ENCODE data around the gene CDC34.

DNA sequence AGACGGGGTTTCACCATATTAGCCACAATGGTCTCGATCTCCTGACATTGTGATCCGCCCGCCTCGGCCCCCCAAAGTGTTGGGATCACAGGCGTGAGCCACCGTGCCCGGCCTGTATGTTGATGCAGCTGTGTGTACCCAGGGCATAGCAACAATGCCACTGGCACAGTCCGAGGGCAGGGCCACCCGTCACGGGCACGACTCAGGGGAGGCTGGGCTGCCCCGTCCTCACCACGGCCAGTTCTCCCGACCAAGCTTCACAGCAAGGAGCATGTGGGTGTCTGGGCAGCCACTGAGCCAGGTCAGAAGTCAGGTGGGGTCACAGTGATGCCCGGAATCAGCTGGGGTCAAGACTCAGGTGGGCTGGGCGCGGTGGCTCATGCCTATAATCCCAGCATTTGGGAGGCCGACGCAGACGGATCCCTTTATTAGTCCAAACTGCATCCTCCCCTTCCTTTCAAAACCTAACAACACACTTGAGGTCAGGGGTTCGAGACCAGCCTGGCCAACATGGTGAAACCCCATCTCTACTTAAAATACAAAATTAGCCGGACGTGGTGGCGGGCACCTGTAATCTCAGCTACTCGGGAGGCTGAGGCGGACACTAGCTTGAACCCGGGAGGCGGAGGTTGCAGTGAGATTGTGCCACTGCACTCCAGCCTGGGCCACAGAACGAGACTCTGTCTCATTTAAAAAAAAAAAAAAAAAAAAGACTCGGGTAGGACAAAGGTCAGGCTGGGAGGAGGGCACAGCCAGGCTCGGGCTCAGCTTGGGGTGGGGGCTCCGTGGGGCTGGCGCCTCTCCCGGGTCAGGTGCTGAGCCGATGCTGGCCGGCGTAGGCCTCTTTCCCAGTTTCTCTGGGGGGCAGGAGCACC, 1.2 kb upstream of the CDC34 start:
- TF ChIP-seq, protein P1, sequence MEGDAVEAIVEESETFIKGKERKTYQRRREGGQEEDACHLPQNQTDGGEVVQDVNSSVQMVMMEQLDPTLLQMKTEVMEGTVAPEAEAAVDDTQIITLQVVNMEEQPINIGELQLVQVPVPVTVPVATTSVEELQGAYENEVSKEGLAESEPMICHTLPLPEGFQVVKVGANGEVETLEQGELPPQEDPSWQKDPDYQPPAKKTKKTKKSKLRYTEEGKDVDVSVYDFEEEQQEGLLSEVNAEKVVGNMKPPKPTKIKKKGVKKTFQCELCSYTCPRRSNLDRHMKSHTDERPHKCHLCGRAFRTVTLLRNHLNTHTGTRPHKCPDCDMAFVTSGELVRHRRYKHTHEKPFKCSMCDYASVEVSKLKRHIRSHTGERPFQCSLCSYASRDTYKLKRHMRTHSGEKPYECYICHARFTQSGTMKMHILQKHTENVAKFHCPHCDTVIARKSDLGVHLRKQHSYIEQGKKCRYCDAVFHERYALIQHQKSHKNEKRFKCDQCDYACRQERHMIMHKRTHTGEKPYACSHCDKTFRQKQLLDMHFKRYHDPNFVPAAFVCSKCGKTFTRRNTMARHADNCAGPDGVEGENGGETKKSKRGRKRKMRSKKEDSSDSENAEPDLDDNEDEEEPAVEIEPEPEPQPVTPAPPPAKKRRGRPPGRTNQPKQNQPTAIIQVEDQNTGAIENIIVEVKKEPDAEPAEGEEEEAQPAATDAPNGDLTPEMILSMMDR (conservative IDR thresholded peaks at IDR 0.05; ENCODE audit: low read depth, low read length) = no peak
- no peak for TF ChIP-seq EZH2 (IDR thresholded peaks at IDR 0.05; ENCODE audit: borderline replicate concordance, low read depth, low read length, poor library complexity, severe bottlenecking)

All from A673 (cell line).